Fibroblast of lung (primary cell): Measurements from ENCODE around the gene EXO1. TPM values are rescaled to one million over a fixed set of nuclear protein-coding genes. Genes with fewer than 3 reads are reported as not detected.

Experiments
- DNase-seq, 2 donors: peaks; one replicate each; pipeline versions ENCODE4 v3.0.0 to v3.0.0-alpha.2; 2010; ENCODE audit warnings: low read depth in 2 of 2
- H2AFZ ChIP-seq: 2 replicates; pipeline ENCODE4 v1.5.1; 2012; ENCODE audit warnings: low read length, control low read depth, inconsistent platforms
- H3K27ac ChIP-seq: 2 replicates; pipeline ENCODE4 v1.5.1; 2011; ENCODE audit warnings: low read length, control low read depth; ENCODE audit not compliant: insufficient read depth
- H3K27me3 ChIP-seq: 2 replicates; pipeline ENCODE4 v1.5.1; 2011; ENCODE audit warnings: mild to moderate bottlenecking, low read length; ENCODE audit not compliant: control insufficient read depth, insufficient read depth
- H3K36me3 ChIP-seq: 2 replicates; pipeline ENCODE4 v1.5.1; 2011; ENCODE audit warnings: low read length; ENCODE audit not compliant: control insufficient read depth, insufficient read depth
- H3K4me1 ChIP-seq: 2 replicates; pipeline ENCODE4 v1.5.1; 2011; ENCODE audit warnings: low read length; ENCODE audit not compliant: control insufficient read depth, insufficient read depth; ENCODE audit errors: extremely low read depth
- H3K4me2 ChIP-seq: 2 replicates; pipeline ENCODE4 v1.5.1; 2011; ENCODE audit warnings: low read length, control low read depth; ENCODE audit not compliant: insufficient read depth; ENCODE audit errors: extremely low read depth
- H3K4me3 ChIP-seq, 4 experiments: fragments of 200-600 bp in 1 of 4; sonication (generic) in 1 of 4; replicated peaks in 1 of 4; 2 replicates each; pipeline ENCODE4 v1.5.1; 2011 to 2016; ENCODE audit warnings: low read length in 4 of 4, low read depth in 3 of 4, mild to moderate bottlenecking in 3 of 4, control low read depth in 2 of 4, inconsistent platforms in 1 of 4, mixed read lengths in 1 of 4; ENCODE audit not compliant: insufficient read depth in 1 of 4; ENCODE audit errors: control extremely low read depth in 1 of 4
- H3K79me2 ChIP-seq: 2 replicates; pipeline ENCODE4 v1.5.1; 2012; ENCODE audit warnings: mild to moderate bottlenecking, low read length, inconsistent platforms; ENCODE audit not compliant: control insufficient read depth, insufficient read depth
- H3K9ac ChIP-seq: 2 replicates; pipeline ENCODE4 v1.5.1; 2011; ENCODE audit warnings: mild to moderate bottlenecking, low read length, control low read depth; ENCODE audit not compliant: insufficient read depth
- H3K9me3 ChIP-seq: 2 replicates; pipeline ENCODE4 v1.5.1; 2012; ENCODE audit warnings: low read depth, low read length; ENCODE audit not compliant: control insufficient read depth, insufficient read depth
- H4K20me1 ChIP-seq: 2 replicates; pipeline ENCODE4 v1.5.1; 2011; ENCODE audit warnings: low read length; ENCODE audit not compliant: control insufficient read depth, insufficient read depth; ENCODE audit errors: extremely low read depth
- EZH2 ChIP-seq: IDR thresholded peaks from 2 replicates; pipeline ENCODE4 v1.5.1; 2012; ENCODE audit warnings: low read length, control low read depth, mild to moderate bottlenecking; ENCODE audit errors: missing control alignments
- polyA plus RNA-seq, 2 donors: library from polyadenylated mRNA; depleted of rRNA in 1 of 2; stranded (reverse) in 1 of 2; unstranded in 1 of 2; fragments of >200 nt; gene quantifications; 2 replicates each; pipeline ENCODE4 v1.2.1, GENCODE V29; 2011 to 2012; ENCODE audit warnings: missing spikeins in 1 of 2
- total RNA-seq: library from RNA; depleted of rRNA; stranded (reverse); fragments of >200 nt; gene quantifications from 2 replicates; pipeline ENCODE4 v1.2.1, GENCODE V29; 2014
- TF ChIP-seq, protein P1 (sequence below), 2 donors: IDR thresholded peaks in 1 of 2; conservative IDR thresholded peaks in 1 of 2; 1 replicate in 1 of 2; 2 replicates in 1 of 2; pipeline ENCODE4 v1.5.1; 2011 to 2012; ENCODE audit warnings: low read length in 2 of 2, control low read depth in 1 of 2, inconsistent platforms in 1 of 2, low read depth in 1 of 2, mild to moderate bottlenecking in 1 of 2

The EXO1 gene
- total and polyA plus RNA-seq, 2 donors (not counting 1 experiment from before 2014, with no cell fraction given) = 3.0 to 7.2 TPM

DNA sequence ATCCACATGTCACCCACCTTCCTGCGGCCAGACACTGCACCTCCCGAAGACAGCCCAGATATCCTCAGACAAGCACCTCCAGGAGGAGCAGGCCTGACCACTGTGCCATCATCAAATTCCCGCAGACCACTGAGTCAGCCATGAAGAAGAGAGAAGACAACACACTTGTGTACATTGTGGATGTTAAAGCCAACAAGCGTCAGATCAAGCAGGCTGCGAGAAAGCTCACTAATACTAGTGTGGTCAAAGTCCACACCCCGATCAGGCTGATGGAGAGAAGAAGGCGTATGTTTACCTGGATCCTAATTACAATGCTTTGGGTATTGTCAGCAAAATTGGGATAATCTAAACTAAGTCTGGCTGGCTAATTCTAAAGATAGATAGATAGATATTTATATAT is 68.2 kb downstream of the EXO1 start:
- H3K36me3 ChIP-seq = no peaks in the 10 kb centered on the region
- TF ChIP-seq, protein P1, sequence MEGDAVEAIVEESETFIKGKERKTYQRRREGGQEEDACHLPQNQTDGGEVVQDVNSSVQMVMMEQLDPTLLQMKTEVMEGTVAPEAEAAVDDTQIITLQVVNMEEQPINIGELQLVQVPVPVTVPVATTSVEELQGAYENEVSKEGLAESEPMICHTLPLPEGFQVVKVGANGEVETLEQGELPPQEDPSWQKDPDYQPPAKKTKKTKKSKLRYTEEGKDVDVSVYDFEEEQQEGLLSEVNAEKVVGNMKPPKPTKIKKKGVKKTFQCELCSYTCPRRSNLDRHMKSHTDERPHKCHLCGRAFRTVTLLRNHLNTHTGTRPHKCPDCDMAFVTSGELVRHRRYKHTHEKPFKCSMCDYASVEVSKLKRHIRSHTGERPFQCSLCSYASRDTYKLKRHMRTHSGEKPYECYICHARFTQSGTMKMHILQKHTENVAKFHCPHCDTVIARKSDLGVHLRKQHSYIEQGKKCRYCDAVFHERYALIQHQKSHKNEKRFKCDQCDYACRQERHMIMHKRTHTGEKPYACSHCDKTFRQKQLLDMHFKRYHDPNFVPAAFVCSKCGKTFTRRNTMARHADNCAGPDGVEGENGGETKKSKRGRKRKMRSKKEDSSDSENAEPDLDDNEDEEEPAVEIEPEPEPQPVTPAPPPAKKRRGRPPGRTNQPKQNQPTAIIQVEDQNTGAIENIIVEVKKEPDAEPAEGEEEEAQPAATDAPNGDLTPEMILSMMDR (conservative IDR thresholded peaks at IDR 0.05 in 1 of 2, IDR thresholded peaks at IDR 0.05 in 1 of 2; ENCODE audit: low read depth in 1 of 2, low read length in 2 of 2) = no peak
- no peak for TF ChIP-seq EZH2
- no peaks in the 10 kb centered on the region for H3K27me3 ChIP-seq

DNA sequence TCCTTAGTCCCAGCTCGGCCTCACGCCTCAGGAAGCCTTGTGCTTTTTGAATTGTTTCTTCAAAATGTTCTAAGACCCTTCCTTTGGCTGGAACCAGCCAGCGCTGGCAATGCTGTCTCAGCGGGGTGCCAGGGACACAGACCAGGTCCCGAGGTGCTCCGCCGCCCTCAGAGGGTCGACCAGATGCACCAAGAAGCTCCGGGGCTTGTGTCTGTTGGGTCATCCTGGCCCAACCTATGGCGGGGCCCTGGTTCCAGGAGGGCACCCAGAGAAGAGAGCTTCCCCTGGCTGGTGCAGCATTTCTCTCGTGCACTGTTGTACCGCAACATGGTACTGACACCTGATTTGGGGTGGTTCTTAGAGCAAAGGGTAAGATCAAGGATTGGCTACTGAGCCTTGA is 69.5 kb downstream of the EXO1 start:
- Histone ChIP-seq H2AFZ (no peak overlapping the region), H3K4me3 (no peak overlapping the region), H3K27ac (no peak overlapping the region), H3K36me3 (no peaks in the 10 kb centered on the region), H3K4me2 (no peak overlapping the region), H3K9me3 (no peaks in the 10 kb centered on the region), H4K20me1 (no peaks in the 10 kb centered on the region), H3K27me3 (no peaks in the 10 kb centered on the region), H3K4me1 (peaks cover 2% of the 10 kb centered on the region), H3K79me2 (no peaks in the 10 kb centered on the region), H3K9ac (no peak overlapping the region)
- no peak for DNase-seq
- TF ChIP-seq, protein P1 (conservative IDR thresholded peaks at IDR 0.05 in 1 of 2, IDR thresholded peaks at IDR 0.05 in 1 of 2; ENCODE audit: low read depth in 1 of 2, low read length in 2 of 2) = no peak
- no peak for TF ChIP-seq EZH2

More for the DNA sequence above, 68.2 kb downstream of the EXO1 start:
- H3K27ac ChIP-seq = no peak overlapping the region
- DNase-seq = no peak
- H3K4me2 ChIP-seq = no peak overlapping the region
- H4K20me1 ChIP-seq = no peaks in the 10 kb centered on the region
- H3K4me3 ChIP-seq = no peak overlapping the region
- no peak overlapping the region for H2AFZ ChIP-seq
- peaks cover 2% of the 10 kb centered on the region for H3K4me1 ChIP-seq
- no peaks in the 10 kb centered on the region for H3K9me3 ChIP-seq
- H3K9ac ChIP-seq = no peak overlapping the region
- H3K79me2 ChIP-seq = no peaks in the 10 kb centered on the region

DNA sequence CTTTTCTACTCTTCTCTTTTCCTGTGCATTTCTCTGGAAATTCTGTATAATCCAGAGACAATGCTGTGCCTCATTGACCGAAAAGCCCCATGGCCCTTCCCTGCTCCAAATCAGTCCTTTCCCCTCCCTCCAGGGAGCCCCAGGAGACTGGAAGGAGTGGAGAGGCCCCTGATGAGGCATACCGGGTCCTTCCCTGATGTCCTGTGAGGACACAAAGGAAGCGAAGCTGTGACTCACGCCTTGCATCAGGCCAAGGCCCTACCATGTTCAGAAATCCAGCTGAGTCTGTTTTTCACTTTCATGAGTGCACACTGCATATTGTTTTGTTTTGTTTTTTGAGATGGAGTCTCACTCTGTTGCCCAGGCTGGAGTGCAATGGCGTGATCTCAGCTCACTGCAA is 70.9 kb downstream of the EXO1 start:
- H4K20me1 ChIP-seq = no peaks in the 10 kb centered on the region
- no peak overlapping the region for H3K4me3 ChIP-seq
- no peaks in the 10 kb centered on the region for H3K27me3 ChIP-seq
- no peak overlapping the region for H3K4me2 ChIP-seq
- H3K79me2 ChIP-seq = no peaks in the 10 kb centered on the region
- no peak overlapping the region for H3K9ac ChIP-seq
- peak; percentile 57 to 62 for DNase-seq
- peaks cover 2% of the 10 kb centered on the region for H3K4me1 ChIP-seq
- no peaks in the 10 kb centered on the region for H3K9me3 ChIP-seq
- no peak overlapping the region for H3K27ac ChIP-seq
- peak overlapping the region; percentile 31 for H2AFZ ChIP-seq
- H3K36me3 ChIP-seq = no peaks in the 10 kb centered on the region
- no peak for TF ChIP-seq EZH2
- TF ChIP-seq, protein P1 (conservative IDR thresholded peaks at IDR 0.05 in 1 of 2, IDR thresholded peaks at IDR 0.05 in 1 of 2; ENCODE audit: low read depth in 1 of 2, low read length in 2 of 2) = no peak
